ENCODE measurements around the gene MARCHF10.

The MARCHF10 gene

GRCh38 chr17:62674363-62674739, 133.8 kb downstream of the MARCHF10 start:
- no peak for DNase-seq

GRCh38 chr17:62673614-62674362, 134.3 kb downstream of the MARCHF10 start:
- DNase-seq = no peak

GRCh38 chr17:62672957-62673356, 135.2 kb downstream of the MARCHF10 start:
- DNase-seq = no peak

DNA sequence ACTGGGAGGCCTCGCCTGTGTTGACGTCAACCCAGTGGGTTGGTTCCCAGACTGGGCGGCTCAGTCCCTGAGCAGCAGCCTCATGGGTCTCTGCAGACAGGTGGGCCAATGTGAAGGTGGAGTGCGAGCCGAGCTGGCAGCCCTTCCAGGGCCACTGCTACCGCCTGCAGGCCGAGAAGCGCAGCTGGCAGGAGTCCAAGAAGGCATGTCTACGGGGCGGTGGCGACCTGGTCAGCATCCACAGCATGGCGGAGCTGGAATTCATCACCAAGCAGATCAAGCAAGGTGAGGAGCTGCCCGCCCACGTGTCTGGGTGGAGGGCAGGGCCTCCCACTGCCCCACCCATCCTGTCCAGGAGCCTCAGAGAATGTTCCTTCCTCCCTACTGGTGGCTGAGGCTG, 136.6 kb downstream of the MARCHF10 start:
- no peak for DNase-seq

GRCh38 chr17:62670202-62670821, 137.8 kb downstream of the MARCHF10 start:
- DNase-seq = peak; percentile 13

GRCh38 chr17:62668091-62668804, 139.9 kb downstream of the MARCHF10 start:
- DNase-seq = no peak

DNA sequence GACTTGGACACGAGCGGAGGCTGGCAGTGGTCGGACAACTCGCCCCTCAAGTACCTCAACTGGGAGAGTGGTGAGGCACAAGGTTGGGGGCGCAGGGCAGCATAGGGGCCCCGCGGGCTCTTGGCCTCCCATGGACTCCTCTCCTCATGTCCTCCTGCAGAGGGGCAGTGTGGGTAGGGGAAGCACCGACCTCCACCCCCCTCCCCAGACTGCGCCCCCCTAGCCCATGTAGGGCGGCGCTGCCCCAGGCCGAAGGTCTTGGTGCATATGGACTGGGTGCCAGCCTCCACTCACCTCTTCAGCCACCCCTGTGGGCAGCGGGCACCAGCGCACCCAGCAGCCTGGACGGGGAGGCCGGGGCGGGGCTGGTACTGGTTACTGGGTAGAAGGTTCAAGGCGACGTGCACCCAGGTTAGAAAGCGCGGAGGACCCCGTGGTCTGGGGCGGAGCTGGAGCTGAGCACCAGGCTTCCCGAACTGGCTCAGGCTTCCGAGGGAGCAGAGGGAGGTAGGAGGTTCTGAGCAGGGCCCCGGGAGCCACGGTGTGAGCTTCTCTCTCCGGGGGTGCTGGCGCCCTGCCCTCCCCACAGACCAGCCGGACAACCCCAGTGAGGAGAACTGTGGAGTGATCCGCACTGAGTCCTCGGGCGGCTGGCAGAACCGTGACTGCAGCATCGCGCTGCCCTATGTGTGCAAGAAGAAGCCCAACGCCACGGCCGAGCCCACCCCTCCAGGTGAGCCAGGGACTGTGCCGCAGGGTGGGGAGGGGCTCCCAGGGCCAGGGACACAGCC, 141.1 kb downstream of the MARCHF10 start:
- no peak for DNase-seq

DNA sequence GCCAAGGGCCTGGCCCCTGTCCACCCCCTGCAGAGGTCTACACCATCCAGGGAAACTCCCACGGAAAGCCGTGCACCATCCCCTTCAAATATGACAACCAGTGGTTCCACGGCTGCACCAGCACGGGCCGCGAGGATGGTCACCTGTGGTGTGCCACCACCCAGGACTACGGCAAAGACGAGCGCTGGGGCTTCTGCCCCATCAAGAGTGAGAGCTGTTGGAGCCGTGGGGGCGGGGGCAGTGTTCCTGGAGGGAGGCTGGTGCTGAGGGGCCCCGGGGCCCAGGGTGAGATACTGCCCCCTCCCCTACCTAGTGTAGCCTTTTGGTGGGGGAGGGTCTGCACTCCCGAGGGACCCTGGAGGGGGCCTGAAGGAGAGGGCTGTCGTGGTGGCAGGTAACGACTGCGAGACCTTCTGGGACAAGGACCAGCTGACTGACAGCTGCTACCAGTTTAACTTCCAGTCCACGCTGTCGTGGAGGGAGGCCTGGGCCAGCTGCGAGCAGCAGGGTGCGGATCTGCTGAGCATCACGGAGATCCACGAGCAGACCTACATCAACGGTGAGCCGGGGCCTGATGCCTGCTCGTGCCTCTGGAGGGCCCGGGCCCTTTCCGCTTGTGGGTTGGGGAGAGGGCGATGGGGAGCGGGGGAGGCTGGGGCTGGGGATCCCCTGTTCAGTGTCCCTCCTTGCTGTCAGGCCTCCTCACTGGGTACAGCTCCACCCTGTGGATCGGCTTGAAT, 141.9 kb downstream of the MARCHF10 start:
- no peak for DNase-seq

- DNase-seq = no peak
Observed at GRCh38 chr17:62665599-62665998, 142.5 kb downstream of the MARCHF10 start.

DNA sequence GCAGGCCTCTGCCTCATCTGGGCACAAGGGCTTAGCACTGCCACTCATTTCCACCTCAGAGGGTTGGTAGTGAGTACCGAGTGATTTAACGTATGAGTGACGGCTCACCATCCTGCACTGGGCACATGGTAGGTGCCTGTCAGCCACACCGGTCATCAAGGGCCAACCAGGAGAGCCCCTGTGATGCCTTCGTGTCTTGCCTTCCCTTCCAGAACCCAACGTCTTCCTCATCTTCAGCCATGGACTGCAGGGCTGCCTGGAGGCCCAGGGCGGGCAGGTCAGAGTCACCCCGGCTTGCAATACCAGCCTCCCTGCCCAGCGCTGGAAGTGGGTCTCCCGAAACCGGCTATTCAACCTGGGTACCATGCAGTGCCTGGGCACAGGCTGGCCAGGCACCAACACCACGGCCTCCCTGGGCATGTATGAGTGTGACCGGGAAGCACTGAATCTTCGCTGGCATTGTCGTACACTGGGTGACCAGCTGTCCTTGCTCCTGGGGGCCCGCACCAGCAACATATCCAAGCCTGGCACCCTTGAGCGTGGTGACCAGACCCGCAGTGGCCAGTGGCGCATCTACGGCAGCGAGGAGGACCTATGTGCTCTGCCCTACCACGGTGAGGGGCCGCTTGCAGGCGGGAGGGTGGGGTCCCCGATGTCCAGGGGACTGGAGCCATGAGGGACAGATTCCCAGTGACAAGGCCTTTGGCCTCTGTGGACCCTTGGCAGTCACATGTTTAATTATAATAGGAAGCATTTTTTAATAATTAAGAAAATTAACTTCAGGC, 143.6 kb downstream of the MARCHF10 start:
- no peak for DNase-seq

DNA sequence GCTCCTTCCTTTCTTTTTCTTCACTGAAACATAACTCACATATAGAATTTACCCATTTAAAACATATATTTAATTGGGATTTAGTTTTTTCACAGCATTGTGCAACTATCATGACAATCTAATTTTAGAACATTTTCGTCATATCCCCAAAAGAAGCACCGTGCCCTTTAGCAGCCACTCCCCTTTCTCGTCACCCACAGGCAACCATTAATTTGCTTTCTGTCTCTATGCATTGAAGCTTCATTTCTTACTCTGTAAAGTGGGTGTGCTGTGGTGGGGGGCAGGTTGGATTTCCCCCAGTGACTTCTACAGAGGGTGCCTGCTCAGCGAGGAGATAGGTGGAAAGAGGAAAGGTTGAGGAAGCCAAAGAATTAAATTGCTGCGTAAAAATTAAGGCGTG, 144.8 kb downstream of the MARCHF10 start:
- DNase-seq = no peak

GRCh38 chr17:62662855-62663254, 145.3 kb downstream of the MARCHF10 start:
- DNase-seq = no peak

GRCh38 chr17:62661337-62661736, 146.8 kb downstream of the MARCHF10 start:
- no peak for DNase-seq

GRCh38 chr17:62660629-62661118, 147.4 kb downstream of the MARCHF10 start:
- DNase-seq = no peak

GRCh38 chr17:62658136-62658920, 149.8 kb downstream of the MARCHF10 start:
- DNase-seq = no peak

GRCh38 chr17:62657690-62658089, 150.4 kb downstream of the MARCHF10 start:
- no peak for DNase-seq

DNA sequence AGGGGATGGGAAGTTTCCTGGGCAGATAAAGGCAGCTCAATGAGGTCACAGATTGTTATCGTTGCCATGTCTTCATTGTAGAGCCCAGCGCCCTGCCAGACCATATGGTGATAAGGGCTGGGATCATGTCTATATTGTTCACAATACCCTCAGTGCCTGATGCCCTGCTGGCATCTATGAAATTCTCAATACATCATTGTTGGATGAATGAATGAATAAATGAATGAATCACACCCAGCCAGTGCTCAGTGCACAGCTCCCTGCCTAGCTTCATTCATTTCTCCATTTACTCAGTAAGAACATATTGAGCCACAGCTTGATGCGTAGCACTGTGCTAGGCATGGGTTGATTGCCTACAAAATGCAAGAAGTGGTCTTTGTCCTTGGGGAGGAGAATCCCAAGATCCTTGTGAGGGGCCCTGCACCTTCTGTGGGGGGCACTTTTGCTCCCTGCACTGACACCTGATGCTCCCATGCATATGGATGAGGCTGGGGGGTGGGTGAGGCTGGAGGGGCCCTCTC, 150.9 kb downstream of the MARCHF10 start:
- DNase-seq = no peak

- no peak for DNase-seq
Observed at GRCh38 chr17:62656446-62656845, 151.7 kb downstream of the MARCHF10 start.

- no peak for DNase-seq
Observed at GRCh38 chr17:62655656-62656055, 152.5 kb downstream of the MARCHF10 start.
